GM18873 (cell line): ENCODE data around the gene PAQR4.
A peak's percentile ranks its signal among the peaks of the same experiment; 100 is the strongest.
"Not testable (repeated sequence)": the region's sequence is repeated elsewhere in the genome, so short reads cannot be mapped to it uniquely, and the experiment has no call there.

Experiments
- ATAC-seq: cut with Tn5 transposase; IDR thresholded peaks from one replicate; pipeline ENCODE4 v1.9.1; 2021; ENCODE audit warnings: mild to moderate bottlenecking, moderate library complexity, moderate number of reproducible peaks; ENCODE audit not compliant: unreplicated experiment, low FRiP score

The PAQR4 gene

DNA sequence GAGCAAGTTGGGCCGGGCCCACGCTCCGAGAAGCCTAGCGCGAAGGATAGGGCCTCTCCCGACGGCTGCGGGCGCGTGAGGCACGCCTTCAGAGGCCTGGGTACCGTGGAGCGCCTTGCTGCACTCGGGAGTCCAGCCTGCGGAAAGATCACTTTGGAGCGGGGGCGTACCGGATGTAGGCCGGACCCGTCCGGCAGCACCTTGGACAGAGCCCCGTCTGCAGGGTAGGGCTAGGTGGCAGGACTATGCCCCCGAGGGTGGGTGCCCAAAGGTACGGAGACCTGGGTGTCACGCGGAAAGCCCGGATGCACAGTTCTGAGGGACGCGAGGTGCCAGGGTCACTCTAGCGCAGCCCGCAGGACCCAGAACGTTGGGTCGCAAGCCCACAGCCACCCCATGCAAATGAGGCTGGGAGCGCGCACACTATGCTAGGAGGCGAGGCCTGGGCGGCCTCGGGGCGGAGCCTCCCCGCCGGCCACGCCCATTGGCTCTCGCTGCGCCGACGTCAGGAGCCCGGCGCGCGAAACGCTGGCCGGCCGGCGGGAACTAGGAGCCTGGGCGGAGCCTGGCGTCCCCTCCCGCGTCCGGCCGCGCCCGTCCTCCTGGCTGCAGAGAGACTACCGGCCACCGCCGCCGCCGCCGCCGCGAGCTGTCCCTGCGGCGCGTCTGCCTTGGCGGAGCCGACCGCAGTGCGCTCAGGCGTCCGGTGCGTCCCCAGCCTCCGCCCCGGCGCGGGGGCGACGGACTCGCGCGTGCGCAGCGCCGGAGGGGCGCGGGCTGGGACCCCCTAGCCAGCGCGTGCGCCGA, at the start of gene PAQR4:
TSS of gene PAQR4 (plus strand) at position 611 of the 807 bp plus-strand sequence. CDS start 327 bp downstream, outside the sequence.
- ATAC-seq = peak; percentile 57

DNA sequence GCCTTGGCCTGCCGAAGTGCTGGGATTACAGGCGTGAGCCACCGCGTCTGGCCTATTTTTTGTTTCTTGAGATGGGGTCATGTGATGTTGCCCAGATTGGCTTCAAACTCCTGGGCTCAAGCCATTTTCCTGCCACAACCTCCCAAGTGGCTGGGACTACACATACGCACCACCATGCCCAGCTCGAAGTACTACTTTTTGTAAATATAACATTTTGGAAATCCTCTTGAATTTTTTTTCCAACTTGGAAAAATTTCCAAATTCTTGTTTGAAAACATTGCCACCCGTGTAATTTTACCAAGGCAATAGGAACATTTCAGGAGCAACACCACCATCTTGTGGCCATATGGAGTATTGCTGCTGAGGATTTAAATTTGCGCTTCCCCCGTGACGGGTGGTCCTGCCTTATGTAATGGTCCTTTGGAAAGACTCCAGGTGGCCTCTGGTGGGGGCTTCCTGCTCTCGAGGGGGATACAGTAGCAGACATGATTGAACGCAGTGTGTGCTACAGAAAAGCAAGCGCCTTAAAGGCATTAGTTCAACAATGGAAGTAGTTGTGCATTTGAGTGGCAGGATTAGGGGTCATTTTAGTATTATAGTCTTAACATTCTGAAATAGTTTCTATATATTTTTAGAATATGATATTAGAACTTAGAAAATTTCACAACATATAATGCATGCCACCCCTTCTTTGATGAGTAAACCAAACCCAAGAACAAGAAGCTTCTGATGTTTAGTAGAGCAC, 49.5 kb upstream of the PAQR4 start:
- no peak for ATAC-seq

DNA sequence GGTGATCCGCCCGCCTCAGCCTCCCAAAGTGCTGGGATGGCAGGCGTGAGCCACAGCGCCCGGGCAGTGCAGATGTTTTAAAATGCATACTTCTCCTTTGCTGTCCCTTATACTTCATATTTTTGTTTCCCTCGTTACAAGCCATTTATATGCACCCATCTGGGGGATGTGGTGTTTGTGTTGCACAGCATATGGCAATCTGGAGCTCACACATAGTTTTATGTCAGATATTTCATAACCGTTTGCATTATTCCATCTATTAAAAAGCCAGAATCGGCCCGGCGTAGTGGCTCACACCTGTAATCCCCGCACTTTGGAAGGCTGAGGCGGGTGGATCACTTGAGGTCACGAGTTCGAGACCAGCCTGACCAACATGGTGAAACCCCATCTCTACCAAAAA, 45.7 kb upstream of the PAQR4 start:
- no peak for ATAC-seq

DNA sequence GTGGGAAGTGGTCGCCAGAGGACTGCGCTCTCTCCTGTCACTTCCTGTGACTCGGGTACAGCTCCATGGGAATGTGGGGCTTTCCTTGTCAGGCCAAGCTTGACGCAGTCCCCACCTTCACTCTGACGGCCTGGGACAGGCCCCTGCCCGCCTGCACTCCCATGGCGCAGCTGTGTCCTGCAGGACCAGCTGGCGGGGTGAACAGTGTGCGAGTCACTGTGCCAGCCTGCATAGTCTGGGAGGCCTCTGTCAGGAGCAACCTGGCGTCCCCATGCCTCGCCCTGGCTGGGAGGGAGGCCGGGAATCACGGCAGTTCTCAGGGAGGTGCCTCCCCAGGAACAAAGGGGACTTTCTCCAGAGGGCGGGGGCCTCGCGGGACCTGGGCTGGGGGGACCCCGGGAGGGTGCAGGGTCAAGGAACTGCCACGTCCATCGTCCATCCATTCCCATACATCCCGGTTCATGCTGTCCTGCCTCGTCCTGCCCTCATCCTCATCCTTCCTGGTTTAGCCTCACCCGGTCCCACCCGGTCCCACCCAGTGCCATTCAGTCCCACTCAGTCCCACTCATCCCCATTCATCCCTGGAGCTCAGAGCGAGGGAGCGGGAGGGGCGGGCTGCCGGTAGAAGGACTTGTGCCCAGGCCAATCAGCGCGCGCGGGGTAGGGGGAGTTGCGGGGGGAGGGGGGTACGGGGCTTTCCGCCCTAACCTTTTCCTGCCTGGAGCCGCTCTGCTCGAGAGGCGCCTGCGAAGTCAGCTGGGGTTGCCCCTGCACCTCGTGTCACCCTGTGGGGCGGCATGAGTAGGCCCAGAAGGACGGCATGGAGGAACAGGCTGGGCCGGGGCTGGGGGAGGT, 44.0 kb upstream of the PAQR4 start:
- ATAC-seq = no peak

DNA sequence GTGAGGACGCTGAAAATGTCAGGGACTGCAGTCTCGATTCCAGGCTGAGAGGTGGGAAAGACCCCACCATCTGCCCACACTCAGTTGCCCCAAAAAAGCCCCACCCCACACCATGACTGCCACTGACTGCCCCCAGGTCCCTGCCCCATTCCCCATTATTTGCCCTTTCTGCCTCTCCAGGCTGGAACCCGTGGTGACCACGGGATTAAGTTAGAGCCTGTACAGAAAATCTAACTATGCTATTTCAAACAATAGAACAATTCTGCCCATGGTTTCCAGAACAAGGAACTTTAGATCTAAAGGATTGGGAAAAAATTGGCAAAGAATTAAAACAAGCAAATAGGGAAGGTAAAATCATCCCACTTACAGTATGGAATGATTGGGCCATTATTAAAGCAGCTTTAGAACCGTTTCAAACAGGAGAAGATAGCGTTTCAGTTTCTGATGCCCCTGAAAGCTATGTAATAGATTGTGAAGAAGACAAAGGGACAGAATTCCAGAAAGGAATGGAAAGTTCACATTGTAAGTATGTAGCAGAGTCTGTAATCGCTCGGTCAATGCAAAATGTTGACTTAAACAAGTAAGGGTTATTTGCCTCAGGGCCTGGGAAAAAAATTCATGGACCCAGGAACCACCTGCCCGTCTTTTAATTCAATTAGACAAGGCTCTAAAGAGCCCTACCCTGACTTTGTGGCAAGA, 43.0 kb upstream of the PAQR4 start:
- ATAC-seq = no peak

DNA sequence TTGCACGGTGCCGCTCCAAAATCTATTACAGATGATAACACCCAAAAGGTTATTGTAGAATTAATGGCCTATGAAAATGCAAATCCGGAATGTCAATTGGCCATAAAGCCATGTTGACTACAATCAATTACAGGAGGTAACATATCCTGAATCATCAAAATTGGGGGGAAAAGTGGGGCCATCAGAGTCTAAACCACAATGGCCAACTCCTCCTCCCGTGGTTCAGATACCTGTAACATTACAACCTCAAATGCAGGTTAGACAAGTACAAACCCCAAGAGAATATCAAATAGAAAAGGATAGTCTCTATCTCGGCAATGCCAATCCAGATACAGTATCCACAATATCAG, 42.5 kb upstream of the PAQR4 start:
- ATAC-seq = no peak

DNA sequence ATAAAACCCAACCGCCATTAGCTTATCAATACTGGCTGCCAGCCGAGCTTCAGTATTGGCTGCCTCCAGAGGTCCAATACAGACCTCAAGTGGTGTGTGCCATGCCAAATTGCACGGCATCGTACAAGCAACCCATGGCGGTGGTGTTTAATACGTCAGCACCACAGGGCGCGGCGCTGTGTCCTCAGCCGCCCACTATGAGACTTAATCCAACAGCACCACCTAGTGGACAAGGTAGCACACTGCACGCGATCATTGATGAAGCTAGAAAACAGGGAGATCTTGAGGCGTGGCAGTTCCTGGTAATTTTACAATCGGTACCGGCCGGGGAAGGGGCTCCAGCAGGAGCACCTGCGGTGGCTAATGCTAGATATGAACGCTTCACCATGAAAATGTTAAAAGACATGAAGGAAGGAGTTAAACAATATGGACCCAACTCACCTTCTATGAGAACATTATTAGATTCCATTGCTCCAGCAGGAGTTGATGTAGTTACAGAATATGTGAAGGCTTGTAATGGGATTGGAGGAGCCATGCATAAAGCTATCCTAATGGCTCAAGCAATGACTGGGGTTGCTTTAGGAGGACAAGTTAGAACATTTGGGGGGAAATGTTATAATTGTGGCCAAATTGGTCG, 42.0 kb upstream of the PAQR4 start:
- no peak for ATAC-seq

DNA sequence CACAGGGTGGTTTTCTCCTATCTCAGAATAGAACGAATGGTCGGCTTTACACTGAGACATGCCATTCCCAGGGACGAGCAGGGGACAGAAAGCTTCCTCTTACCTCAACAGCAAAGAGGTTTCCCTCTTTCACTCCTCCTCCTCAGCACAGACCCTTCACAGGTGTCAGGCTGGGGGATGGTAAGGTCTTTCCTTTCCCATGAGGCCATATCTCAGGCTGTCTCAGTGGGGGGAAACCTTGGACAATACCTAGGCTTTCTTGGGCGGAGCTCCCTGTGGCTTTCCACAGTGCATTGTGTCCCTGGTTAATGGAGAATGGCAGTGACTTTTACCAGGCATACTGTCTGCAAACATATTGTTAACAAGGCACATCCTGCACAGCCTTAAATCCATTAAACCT, 41.0 kb upstream of the PAQR4 start:
- not testable (repeated sequence) for ATAC-seq

DNA sequence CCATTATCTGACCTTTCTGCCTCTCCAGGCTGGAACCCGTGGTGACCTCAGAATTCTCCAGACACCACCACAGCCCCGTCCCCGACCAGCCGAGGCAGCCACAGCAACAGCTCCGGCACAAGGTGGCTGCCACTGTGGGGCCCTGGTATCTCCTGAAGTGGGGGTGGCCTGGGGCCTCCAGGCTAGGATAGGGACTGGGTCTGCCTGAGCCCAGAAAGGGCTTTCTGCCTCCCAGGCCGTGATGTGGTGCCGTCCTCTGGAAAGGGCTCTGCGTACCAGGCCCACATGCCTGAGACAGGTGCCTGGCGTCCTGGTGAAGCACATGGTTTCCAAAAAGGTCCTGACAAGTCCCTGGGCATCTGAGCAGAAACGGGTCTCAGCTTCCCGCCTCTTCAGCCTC, 40.4 kb upstream of the PAQR4 start:
- ATAC-seq = no peak

DNA sequence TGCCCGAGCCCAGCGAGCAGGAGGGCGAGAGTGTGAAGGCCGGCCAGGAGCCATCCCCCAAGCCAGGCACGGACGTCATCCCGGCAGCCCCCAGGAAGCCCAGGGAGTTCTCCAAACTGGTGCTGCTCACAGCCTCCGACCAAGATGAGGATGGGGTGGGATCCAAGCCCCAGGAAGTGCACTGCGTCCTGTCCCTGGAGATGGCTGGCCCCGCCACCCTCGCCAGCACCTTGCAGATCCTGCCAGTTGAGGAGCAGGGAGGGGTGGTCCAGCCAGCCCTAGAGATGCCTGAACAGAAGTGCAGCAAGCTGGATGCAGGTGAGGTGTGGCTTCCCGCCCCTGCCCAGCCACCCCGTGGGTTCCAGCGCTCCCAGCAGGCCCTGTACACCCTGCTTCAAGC, 39.5 kb upstream of the PAQR4 start:
- ATAC-seq = no peak

DNA sequence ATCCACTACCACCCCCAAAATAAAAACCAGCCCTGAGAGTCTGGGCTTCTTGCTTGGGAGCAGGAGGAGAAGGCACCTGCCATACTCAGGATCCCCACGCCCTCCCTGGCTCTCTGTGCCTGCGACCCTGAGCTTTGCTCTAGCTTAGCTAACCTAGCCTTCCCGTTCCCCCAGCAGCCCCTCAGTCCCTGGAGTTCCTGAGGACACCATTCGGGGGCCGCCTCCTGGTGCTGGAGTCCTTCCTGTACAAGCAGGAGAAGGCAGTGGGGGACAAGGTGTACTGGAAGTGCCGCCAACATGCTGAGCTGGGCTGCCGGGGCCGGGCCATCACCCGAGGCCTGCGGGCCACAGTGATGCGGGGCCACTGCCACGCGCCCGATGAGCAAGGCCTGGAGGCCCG, 38.9 kb upstream of the PAQR4 start:
- no peak for ATAC-seq

DNA sequence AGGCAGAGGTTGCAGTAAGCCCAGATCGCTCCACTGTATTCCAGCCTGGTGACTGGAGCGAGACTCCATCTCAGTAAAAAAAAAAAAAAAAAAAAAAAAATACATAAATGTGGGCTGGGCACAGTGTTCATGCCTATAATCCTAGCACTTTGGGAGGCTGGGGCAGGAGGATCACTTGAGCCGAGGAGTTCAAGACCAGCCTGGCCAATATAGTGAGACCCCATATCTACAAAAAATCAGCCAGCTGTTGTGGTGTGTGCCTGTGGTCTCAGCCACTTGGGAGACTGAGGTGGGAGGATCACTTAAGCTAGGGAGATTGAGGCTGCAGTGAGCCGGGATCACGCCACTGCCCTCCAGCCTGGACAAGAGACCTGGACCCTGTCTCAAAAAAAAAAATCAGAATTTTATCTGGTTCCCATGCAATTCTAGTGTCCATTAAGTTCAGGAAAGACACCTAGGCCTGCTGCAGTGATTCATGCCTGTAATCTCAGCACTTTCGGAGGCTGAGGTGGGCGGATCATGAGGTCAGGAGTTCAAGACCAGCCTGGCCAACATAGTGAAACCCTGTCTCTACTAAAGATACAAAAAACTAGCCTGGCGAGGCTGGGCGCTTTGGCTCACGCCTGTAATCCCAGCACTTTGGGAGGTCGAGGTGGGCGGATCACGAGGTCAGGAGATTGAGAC, 37.8 kb upstream of the PAQR4 start:
- ATAC-seq = not testable (repeated sequence)

DNA sequence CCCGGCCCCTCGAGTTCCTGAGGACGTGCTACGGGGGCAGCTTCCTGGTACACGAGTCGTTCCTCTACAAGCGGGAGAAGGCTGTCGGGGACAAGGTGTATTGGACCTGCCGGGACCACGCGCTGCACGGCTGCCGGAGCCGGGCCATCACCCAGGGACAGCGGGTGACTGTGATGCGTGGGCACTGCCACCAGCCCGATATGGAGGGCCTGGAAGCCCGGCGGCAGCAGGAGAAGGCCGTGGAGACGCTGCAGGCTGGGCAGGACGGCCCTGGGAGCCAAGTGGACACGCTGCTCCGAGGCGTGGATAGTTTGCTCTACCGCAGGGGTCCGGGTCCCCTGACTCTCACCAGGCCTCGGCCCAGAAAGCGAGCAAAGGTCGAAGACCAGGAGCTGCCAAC, 36.0 kb upstream of the PAQR4 start:
- no peak for ATAC-seq

DNA sequence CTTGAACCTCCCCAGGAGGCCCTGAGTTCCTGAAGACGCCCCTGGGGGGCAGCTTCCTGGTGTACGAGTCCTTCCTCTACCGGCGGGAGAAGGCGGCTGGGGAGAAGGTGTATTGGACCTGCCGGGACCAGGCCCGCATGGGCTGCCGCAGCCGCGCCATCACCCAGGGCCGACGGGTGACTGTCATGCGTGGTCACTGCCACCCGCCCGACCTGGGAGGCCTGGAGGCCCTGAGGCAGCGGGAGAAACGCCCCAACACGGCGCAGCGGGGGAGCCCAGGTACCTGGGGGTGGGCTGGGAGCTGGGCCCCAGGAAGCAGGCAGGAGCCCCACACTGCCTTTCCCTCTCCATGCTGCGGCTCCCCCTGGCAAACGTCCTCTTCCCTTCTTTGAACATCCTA, 35.4 kb upstream of the PAQR4 start:
- ATAC-seq = no peak

DNA sequence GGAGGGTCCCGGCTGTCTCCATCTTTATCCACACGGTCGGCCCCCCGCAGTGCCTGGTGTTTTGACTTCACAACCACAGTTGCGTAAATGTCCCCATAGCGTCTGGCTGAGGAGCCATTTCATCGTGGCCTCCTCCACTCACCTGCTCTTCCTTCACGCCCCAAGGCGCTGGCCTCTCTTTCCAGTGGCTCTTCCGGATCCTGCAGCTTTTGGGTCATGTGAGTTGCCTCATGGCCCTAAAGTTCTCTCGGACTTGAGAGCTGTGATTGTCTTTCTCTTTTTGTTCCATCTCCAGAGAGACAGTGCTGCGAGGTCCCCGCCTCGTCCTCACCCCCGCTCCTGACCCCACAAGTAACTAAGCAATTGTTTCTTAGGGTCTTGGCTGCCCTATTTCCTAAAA, 34.7 kb upstream of the PAQR4 start:
- no peak for ATAC-seq

DNA sequence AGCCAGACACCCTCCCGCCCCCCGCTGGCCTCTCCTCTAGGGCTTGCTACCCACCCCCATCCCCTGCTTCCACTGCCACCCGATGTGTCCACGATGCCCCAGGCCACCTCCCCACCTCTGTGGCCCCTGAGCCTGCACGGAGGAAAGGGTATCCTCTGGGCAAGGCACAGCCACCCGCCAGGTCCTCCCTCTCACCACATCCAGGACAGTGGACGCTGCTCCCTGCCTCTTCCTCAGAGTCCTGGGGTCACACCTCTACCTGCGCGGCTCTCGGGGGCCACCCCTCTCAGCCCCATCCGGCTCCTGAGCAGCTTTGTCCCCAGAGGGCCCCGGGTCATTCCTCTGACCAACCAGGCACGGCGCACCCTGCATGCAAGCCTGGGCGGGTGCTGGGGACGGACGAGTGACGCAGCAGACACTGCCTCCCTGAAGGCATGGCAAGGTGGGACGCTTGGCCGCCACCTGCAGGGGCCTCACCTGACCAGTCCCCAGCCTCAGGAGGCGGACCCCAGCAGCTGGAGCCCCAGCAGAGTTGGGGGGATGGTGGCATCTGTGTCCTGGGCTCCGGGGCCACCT, 32.6 kb upstream of the PAQR4 start:
- no peak for ATAC-seq

DNA sequence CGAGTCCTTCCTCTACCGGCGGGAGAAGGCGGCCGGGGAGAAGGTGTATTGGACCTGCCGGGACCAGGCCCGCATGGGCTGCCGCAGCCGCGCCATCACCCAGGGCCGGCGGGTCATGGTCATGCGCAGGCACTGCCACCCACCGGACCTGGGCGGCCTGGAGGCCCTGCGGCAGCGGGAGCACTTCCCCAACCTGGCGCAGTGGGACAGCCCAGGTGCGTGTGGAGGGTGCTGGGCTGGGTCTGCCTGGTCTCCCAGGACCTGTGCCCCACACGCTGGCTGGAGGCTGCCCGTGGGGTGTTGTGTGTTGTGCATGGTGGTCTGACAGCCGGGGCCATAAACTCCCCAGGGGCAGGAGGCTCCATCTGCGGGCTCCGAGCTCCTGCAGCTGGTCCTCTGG, 32.0 kb upstream of the PAQR4 start:
- no peak for ATAC-seq

DNA sequence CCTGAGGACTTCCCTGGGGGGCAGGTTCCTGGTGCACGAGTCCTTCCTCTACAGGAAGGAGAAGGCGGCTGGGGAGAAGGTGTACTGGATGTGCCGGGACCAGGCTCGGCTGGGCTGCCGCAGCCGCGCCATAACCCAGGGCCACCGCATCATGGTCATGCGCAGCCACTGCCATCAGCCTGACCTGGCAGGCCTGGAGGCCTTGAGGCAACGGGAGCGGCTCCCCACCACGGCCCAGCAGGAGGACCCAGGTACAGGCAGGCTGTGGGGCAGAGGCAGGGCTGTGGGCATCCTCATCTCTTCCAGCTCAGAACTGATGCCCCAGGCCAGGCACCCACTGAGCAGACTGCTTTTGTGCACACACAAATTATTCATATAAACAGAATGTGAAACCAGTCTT, 30.9 kb upstream of the PAQR4 start:
- no peak for ATAC-seq

DNA sequence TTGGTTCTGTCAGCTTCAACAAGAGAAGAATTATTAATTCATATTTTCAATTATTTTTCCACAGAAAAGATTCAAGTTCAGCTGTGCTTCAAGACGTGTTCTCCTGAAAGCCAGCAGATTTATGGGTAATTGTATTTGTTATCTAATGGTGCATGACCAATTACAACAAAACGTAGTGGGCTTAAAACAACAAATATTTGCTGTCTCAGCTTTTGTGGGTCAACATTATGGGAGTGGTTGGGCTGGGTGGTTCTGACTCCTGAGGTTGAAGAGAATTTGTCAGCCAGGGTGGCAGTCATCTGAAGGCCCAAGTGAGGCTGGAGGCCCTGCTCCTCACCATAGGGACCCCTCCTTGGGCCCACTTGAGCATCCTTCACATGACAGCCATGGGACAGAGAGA, 29.2 kb upstream of the PAQR4 start:
- ATAC-seq = no peak
